ENCODE data around the gene KCNH5. TPM values are rescaled to one million over a fixed set of nuclear protein-coding genes. Genes with fewer than 3 reads are reported as not detected.

Gene KCNH5
- total RNA-seq, 4 donors from 2014 or later = under 0.01 TPM; not detected in 3

GRCh38 chr14:62662811-62663455 is 382.3 kb downstream of the KCNH5 start:
- H3K27ac ChIP-seq = no peak overlapping the region
- no peak for DNase-seq

GRCh38 chr14:62661818-62662217 is 383.4 kb downstream of the KCNH5 start:
- Histone ChIP-seq H3K27me3 (no peaks in the 10 kb centered on the region), H3K4me1 (no peaks in the 10 kb centered on the region), H3K36me3 (no peaks in the 10 kb centered on the region), H3K27ac (no peak overlapping the region), H3K9me3 (no peaks in the 10 kb centered on the region), H3K4me3 (no peak overlapping the region)
- intact Hi-C loops (cut with DNase I; ENCODE audit: low total_unique reads) (no loop called here), in situ Hi-C loops (cut with MboI; ENCODE audit: low pct_ligation_motif_present in 1 of 4, low pct_unique_long_range_greater_than_20kb in 1 of 4, low sequenced_read_pairs in 3 of 4) (no loop called here)
- WGBS, 2 donors (ENCODE audit: low coverage in 1 of 2) = 74 to 75% methylated on average over 1 of the region's 1 CpG
- no peak for TF ChIP-seq POLR2AphosphoS5 (IDR thresholded peaks at IDR 0.05)
- no peak for TF ChIP-seq POLR2A (IDR thresholded peaks at IDR 0.05)
- no peak for TF ChIP-seq CTCF (IDR thresholded peaks at IDR 0.05)
- no peak for TF ChIP-seq EP300 (IDR thresholded peaks at IDR 0.05; ENCODE audit: low read depth)
- DNase-seq = no peak

More at GRCh38 chr14:62662811-62663455, 382.3 kb downstream of the KCNH5 start:
- TF ChIP-seq EP300 (IDR thresholded peaks at IDR 0.05; ENCODE audit: low read depth) = no peak
- no peak for TF ChIP-seq CTCF (IDR thresholded peaks at IDR 0.05)
- no peak for TF ChIP-seq POLR2AphosphoS5 (IDR thresholded peaks at IDR 0.05)
- TF ChIP-seq POLR2A (IDR thresholded peaks at IDR 0.05) = no peak
- WGBS, 2 donors (ENCODE audit: low coverage in 1 of 2) = 29 to 41% methylated on average over 9 to 11 of the region's 11 CpGs
- Histone ChIP-seq H3K4me1 (no peaks in the 10 kb centered on the region), H3K36me3 (no peaks in the 10 kb centered on the region), H3K27me3 (no peaks in the 10 kb centered on the region), H3K9me3 (no peaks in the 10 kb centered on the region), H3K4me3 (no peak overlapping the region)
- in situ Hi-C loops (cut with MboI; ENCODE audit: low pct_ligation_motif_present in 1 of 4, low pct_unique_long_range_greater_than_20kb in 1 of 4, low sequenced_read_pairs in 3 of 4) = no loop called here
- intact Hi-C loops (cut with DNase I; ENCODE audit: low total_unique reads) = no loop called here

GRCh38 chr14:62658631-62659030 is 386.6 kb downstream of the KCNH5 start:
- DNase-seq = no peak
- in situ Hi-C loops (cut with MboI; ENCODE audit: low pct_ligation_motif_present in 1 of 4, low pct_unique_long_range_greater_than_20kb in 1 of 4, low sequenced_read_pairs in 3 of 4) (no loop called here), intact Hi-C loops (cut with DNase I; ENCODE audit: low total_unique reads) (no loop called here)
- no peak for TF ChIP-seq CTCF (IDR thresholded peaks at IDR 0.05)
- TF ChIP-seq EP300 (IDR thresholded peaks at IDR 0.05; ENCODE audit: low read depth) = no peak
- TF ChIP-seq POLR2A (IDR thresholded peaks at IDR 0.05) = no peak
- no peak for TF ChIP-seq POLR2AphosphoS5 (IDR thresholded peaks at IDR 0.05)
- no peaks in the 10 kb centered on the region for H3K9me3 ChIP-seq
- no peaks in the 10 kb centered on the region for H3K27me3 ChIP-seq
- no peak overlapping the region for H3K4me3 ChIP-seq
- 90 to 96% methylated on average over 2 of the region's 2 CpGs for WGBS, 2 donors (ENCODE audit: low coverage in 1 of 2)
- H3K36me3 ChIP-seq = no peaks in the 10 kb centered on the region
- no peak overlapping the region for H3K27ac ChIP-seq
- no peaks in the 10 kb centered on the region for H3K4me1 ChIP-seq

- Histone ChIP-seq H3K4me3 (no peak overlapping the region), H3K36me3 (no peaks in the 10 kb centered on the region), H3K27ac (no peak overlapping the region), H3K4me1 (no peaks in the 10 kb centered on the region), H3K9me3 (no peaks in the 10 kb centered on the region), H3K27me3 (no peaks in the 10 kb centered on the region)
- DNase-seq = no peak
- intact Hi-C loops (cut with DNase I; ENCODE audit: low total_unique reads) = no loop called here
- TF ChIP-seq EP300 (IDR thresholded peaks at IDR 0.05; ENCODE audit: low read depth) (no peak), POLR2A (IDR thresholded peaks at IDR 0.05) (no peak)
- in situ Hi-C loops (cut with MboI; ENCODE audit: low pct_ligation_motif_present in 1 of 4, low pct_unique_long_range_greater_than_20kb in 1 of 4, low sequenced_read_pairs in 3 of 4) = no loop called here
- 57 to 69% methylated on average over 2 of the region's 2 CpGs for WGBS, 2 donors (ENCODE audit: low coverage in 1 of 2)
These were observed 387.9 kb downstream of the KCNH5 start for GRCh38 chr14:62657376-62657775.

GRCh38 chr14:62655166-62655565 is 390.1 kb downstream of the KCNH5 start:
- DNase-seq = no peak
- Histone ChIP-seq H3K27ac (no peak overlapping the region), H3K36me3 (no peaks in the 10 kb centered on the region), H3K4me3 (no peak overlapping the region), H3K4me1 (no peaks in the 10 kb centered on the region), H3K27me3 (no peaks in the 10 kb centered on the region), H3K9me3 (no peaks in the 10 kb centered on the region)
- TF ChIP-seq CTCF (IDR thresholded peaks at IDR 0.05) = no peak
- TF ChIP-seq POLR2A (IDR thresholded peaks at IDR 0.05) = no peak
- no peak for TF ChIP-seq POLR2AphosphoS5 (IDR thresholded peaks at IDR 0.05)
- no peak for TF ChIP-seq EP300 (IDR thresholded peaks at IDR 0.05; ENCODE audit: low read depth)
- in situ Hi-C loops (cut with MboI; ENCODE audit: low pct_ligation_motif_present in 1 of 4, low pct_unique_long_range_greater_than_20kb in 1 of 4, low sequenced_read_pairs in 3 of 4) (no loop called here), intact Hi-C loops (cut with DNase I; ENCODE audit: low total_unique reads) (no loop called here)
- WGBS, 2 donors (ENCODE audit: low coverage in 1 of 2) = 43 to 59% methylated on average over 4 of the region's 4 CpGs
